Uterine smooth muscle cell (primary cell): ENCODE measurements around the gene OR5AR1. TPM values are rescaled to one million over a fixed set of nuclear protein-coding genes. Genes with fewer than 3 reads are reported as not detected.

Experiments used
- total RNA-seq: library from RNA; depleted of rRNA; stranded (reverse); fragments of >200 nt; gene quantifications from 2 replicates; pipeline ENCODE4 v1.2.3, GENCODE V29; 2014

OR5AR1 gene
- not detected in 2 replicates for total RNA-seq

GRCh38 chr11:56663386-56663785, at the start of gene OR5AR1:
Gene OR5AR1, plus strand, starts transcription at chr11:56663686. Its CDS starts 0 bp downstream, at chr11:56663686.

GRCh38 chr11:56642339-56642738, 21.1 kb upstream of the OR5AR1 start, which contains the start of gene OR5AP2:
Gene OR5AP2, minus strand, starts transcription at chr11:56642439. Its CDS starts 0 bp downstream, at chr11:56642439.

GRCh38 chr11:56698795-56699194, 35.3 kb downstream of the OR5AR1 start, which contains the start of gene OR9G1:
Gene OR9G1, plus strand, starts transcription at chr11:56699095. Its CDS starts 1,293 bp downstream, at chr11:56700388.

Other genes with a start within 250 kb of the OR5AR1 start
- not detected in 2 replicates for gene OR5M3, start 190.3 kb upstream of the OR5AR1 start, total RNA-seq
- not detected in 2 replicates for gene OR5M8, start 172.3 kb upstream of the OR5AR1 start, total RNA-seq
- gene OR5M11, start 120.4 kb upstream of the OR5AR1 start, total RNA-seq = not detected in 2 replicates
- gene OR5M10, start 86.0 kb upstream of the OR5AR1 start, total RNA-seq = not detected in 2 replicates
- not detected in 2 replicates for gene OR5M1, start 48.8 kb upstream of the OR5AR1 start, total RNA-seq
- not detected in 2 replicates for gene OR5AP2, start 21.2 kb upstream of the OR5AR1 start, total RNA-seq
- gene OR9G1, start 35.4 kb downstream of the OR5AR1 start, total RNA-seq = not detected in 2 replicates
- gene OR9G4, start 85.0 kb downstream of the OR5AR1 start, total RNA-seq = not detected in 2 replicates